ENCODE data around the gene AGPS.

- TF ChIP-seq SMC3 (IDR thresholded peaks at IDR 0.05) (no peak), KDM5A (IDR thresholded peaks at IDR 0.05) (no peak), CBX8 (IDR thresholded peaks at IDR 0.05) (no peak), EHMT2 (IDR thresholded peaks at IDR 0.05; ENCODE audit: low read depth) (no peak), POLR2A (IDR thresholded peaks at IDR 0.05; ENCODE audit: low read length) (no peak), POLR2AphosphoS2 (conservative IDR thresholded peaks at IDR 0.05; ENCODE audit: low read length) (no peak), RCOR1 (IDR thresholded peaks at IDR 0.05; ENCODE audit: low read depth, low read length) (no peak), BHLHE40 (IDR thresholded peaks at IDR 0.05; ENCODE audit: low read depth, low read length) (no peak), CHD2 (IDR thresholded peaks at IDR 0.05; ENCODE audit: low read length, partially characterized antibody) (no peak), JUNB (IDR thresholded peaks at IDR 0.05) (no peak)
- TF ChIP-seq, protein P1, sequence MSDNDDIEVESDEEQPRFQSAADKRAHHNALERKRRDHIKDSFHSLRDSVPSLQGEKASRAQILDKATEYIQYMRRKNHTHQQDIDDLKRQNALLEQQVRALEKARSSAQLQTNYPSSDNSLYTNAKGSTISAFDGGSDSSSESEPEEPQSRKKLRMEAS (IDR thresholded peaks at IDR 0.05) = no peak
- TF ChIP-seq, protein P2, sequence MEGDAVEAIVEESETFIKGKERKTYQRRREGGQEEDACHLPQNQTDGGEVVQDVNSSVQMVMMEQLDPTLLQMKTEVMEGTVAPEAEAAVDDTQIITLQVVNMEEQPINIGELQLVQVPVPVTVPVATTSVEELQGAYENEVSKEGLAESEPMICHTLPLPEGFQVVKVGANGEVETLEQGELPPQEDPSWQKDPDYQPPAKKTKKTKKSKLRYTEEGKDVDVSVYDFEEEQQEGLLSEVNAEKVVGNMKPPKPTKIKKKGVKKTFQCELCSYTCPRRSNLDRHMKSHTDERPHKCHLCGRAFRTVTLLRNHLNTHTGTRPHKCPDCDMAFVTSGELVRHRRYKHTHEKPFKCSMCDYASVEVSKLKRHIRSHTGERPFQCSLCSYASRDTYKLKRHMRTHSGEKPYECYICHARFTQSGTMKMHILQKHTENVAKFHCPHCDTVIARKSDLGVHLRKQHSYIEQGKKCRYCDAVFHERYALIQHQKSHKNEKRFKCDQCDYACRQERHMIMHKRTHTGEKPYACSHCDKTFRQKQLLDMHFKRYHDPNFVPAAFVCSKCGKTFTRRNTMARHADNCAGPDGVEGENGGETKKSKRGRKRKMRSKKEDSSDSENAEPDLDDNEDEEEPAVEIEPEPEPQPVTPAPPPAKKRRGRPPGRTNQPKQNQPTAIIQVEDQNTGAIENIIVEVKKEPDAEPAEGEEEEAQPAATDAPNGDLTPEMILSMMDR (IDR thresholded peaks at IDR 0.05) = no peak
Measured at GRCh38 chr2:177551989-177552421, 159.4 kb downstream of the AGPS start.
